SH-SY5Y (cell line): ENCODE measurements around the gene MRM2.

Experiments
- GATA2 ChIP-seq: IDR thresholded peaks from 2 replicates; pipeline ENCODE4 v1.6.1; 2011; ENCODE audit warnings: mild to moderate bottlenecking, low read depth, low read length
- GATA3 ChIP-seq: IDR thresholded peaks from 2 replicates; pipeline ENCODE4 v1.6.1; 2011; ENCODE audit warnings: low read depth, mild to moderate bottlenecking, low read length, moderate library complexity

- TF ChIP-seq GATA2: no peak
- no peak for TF ChIP-seq GATA3
These were observed 17.5 kb upstream of the MRM2 start for GRCh38 chr7:2259480-2259879.
